Fibroblast of skin of left quadriceps (primary cell): Measurements from ENCODE around the gene TNFRSF25.
"Not testable (repeated sequence)": the region's sequence is repeated elsewhere in the genome, so short reads cannot be mapped to it uniquely, and the experiment has no call there.

Experiments used
- DNase-seq, 2 experiments: peaks; one replicate each; pipeline ENCODE4 v3.0.0-alpha.2; 2013; ENCODE audit warnings: low read depth in 2 of 2

The TNFRSF25 gene

GRCh38 chr1:6468729-6469461 lies 2.9 kb upstream of the TNFRSF25 start:
- DNase-seq: no peak

- no peak for DNase-seq
Observed at GRCh38 chr1:6467744-6468688, 2.0 kb upstream of the TNFRSF25 start.

GRCh38 chr1:6467224-6467623 lies 1.3 kb upstream of the TNFRSF25 start:
- no peak for DNase-seq

GRCh38 chr1:6466751-6467150 lies 778 bp upstream of the TNFRSF25 start:
- DNase-seq: no peak

- no peak for DNase-seq
Observed at GRCh38 chr1:6465461-6466005, 440 bp downstream of the TNFRSF25 start.

GRCh38 chr1:6464915-6465314 lies 1.1 kb downstream of the TNFRSF25 start:
- DNase-seq: no peak

GRCh38 chr1:6464514-6464836 lies 1.5 kb downstream of the TNFRSF25 start:
- DNase-seq: no peak

- DNase-seq: no peak
Observed at GRCh38 chr1:6463120-6463412, 2.9 kb downstream of the TNFRSF25 start.

GRCh38 chr1:6462412-6463119 lies 3.4 kb downstream of the TNFRSF25 start:
- no peak for DNase-seq

- no peak for DNase-seq
Observed at GRCh38 chr1:6461538-6462411, 4.2 kb downstream of the TNFRSF25 start.

GRCh38 chr1:6461051-6461530 lies 4.9 kb downstream of the TNFRSF25 start:
- no peak for DNase-seq

GRCh38 chr1:6460301-6461050 lies 5.5 kb downstream of the TNFRSF25 start:
- no peak for DNase-seq

- DNase-seq: no peak
Observed at GRCh38 chr1:6459850-6460265, 6.1 kb downstream of the TNFRSF25 start.

- DNase-seq: no peak
Observed at GRCh38 chr1:6456800-6457466, 9.0 kb downstream of the TNFRSF25 start.

GRCh38 chr1:6455752-6456520 lies 10.0 kb downstream of the TNFRSF25 start:
- not testable (repeated sequence) for DNase-seq

GRCh38 chr1:6454856-6455751 lies 10.9 kb downstream of the TNFRSF25 start:
- DNase-seq: no peak

- not testable (repeated sequence) for DNase-seq
Observed at GRCh38 chr1:6453895-6454855, 11.8 kb downstream of the TNFRSF25 start.
